Non-pigmented ciliary epithelial cell (primary cell): Measurements from ENCODE around the gene GRM8.

Experiments used
- DNase-seq: peaks from one replicate; pipeline ENCODE4 v3.0.0-alpha.2; 2010; ENCODE audit warnings: low read depth

The GRM8 gene

GRCh38 chr7:126436213-126436868, 816.4 kb downstream of the GRM8 start:
- no peak for DNase-seq

- no peak for DNase-seq
Measured at GRCh38 chr7:126426652-126427051, 826.1 kb downstream of the GRM8 start.

- no peak for DNase-seq
Measured at GRCh38 chr7:126424985-126425384, 827.8 kb downstream of the GRM8 start.

- DNase-seq = no peak
Measured at GRCh38 chr7:126419047-126419446, 833.7 kb downstream of the GRM8 start.

GRCh38 chr7:126411821-126412383, 840.8 kb downstream of the GRM8 start:
- no peak for DNase-seq

- DNase-seq = no peak
Measured at GRCh38 chr7:126411032-126411820, 841.5 kb downstream of the GRM8 start.

- DNase-seq = no peak
Measured at GRCh38 chr7:126403040-126403439, 849.7 kb downstream of the GRM8 start.

- no peak for DNase-seq
Measured at GRCh38 chr7:126401918-126402317, 850.8 kb downstream of the GRM8 start.

GRCh38 chr7:126398851-126399529, 853.8 kb downstream of the GRM8 start:
- no peak for DNase-seq

GRCh38 chr7:126398285-126398684, 854.5 kb downstream of the GRM8 start:
- DNase-seq = no peak

- no peak for DNase-seq
Measured at GRCh38 chr7:126394406-126394805, 858.3 kb downstream of the GRM8 start.
